Activated T-cell treated with anti-CD3 and anti-CD28 coated beads, Interleukin-2, amount 50 U/mL, for 24 hours (primary cell): Measurements from ENCODE around the gene RELT.

Source experiments
- DNase-seq: peaks from one replicate; pipeline ENCODE4 v3.0.0-alpha.2; 2020
- H3K27ac Mint-ChIP-seq: 2 replicates; pipeline ENCODE4 v1.8.0; 2020; ENCODE audit warnings: mild to moderate bottlenecking, mixed read lengths
- H3K27me3 Mint-ChIP-seq: 2 replicates; pipeline ENCODE4 v1.8.0; 2020; ENCODE audit warnings: mixed read lengths
- H3K36me3 Mint-ChIP-seq: 2 replicates; pipeline ENCODE4 v1.8.0; 2020; ENCODE audit warnings: low read depth, mixed read lengths
- H3K4me1 Mint-ChIP-seq: 2 replicates; pipeline ENCODE4 v1.8.0; 2020; ENCODE audit warnings: low read depth, mixed read lengths
- H3K4me3 Mint-ChIP-seq: 2 replicates; pipeline ENCODE4 v1.8.0; 2020; ENCODE audit warnings: mild to moderate bottlenecking, moderate library complexity, mixed read lengths
- H3K9me3 Mint-ChIP-seq: 2 replicates; pipeline ENCODE4 v1.8.0; 2020; ENCODE audit warnings: mixed read lengths

Gene RELT

GRCh38 chr11:73406131-73406530 lies 29.9 kb downstream of the RELT start:
- Mint-ChIP-seq H3K27me3 (no peaks in the 10 kb centered on the region), H3K27ac (no peak overlapping the region), H3K4me1 (no peaks in the 10 kb centered on the region), H3K4me3 (no peak overlapping the region), H3K9me3 (no peaks in the 10 kb centered on the region), H3K36me3 (peaks cover 54% of the 10 kb centered on the region)
- no peak for DNase-seq

DNA sequence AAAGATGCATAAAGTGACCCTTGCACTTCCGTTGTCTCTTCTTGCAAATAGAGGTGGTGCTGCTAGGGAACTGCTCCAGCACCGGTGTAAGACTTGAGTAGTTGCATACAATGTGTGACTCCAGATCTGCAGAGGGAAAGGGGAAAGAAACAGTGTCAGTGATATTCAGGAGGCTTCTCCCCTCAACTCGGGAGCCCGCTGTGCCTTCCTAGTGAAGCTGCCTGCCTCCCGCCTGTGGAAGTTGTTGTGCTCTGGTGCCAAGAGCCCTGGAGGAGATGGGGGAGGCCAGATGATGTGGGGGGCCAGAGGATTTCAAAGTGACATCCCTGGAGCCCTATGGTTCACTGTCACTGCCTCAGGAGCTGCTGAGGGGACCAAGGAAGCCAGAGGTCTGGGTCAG lies 30.4 kb downstream of the RELT start:
- H3K27ac Mint-ChIP-seq, result peak overlapping the region; percentile 17
- no peaks in the 10 kb centered on the region for H3K4me1 Mint-ChIP-seq
- peaks cover 52% of the 10 kb centered on the region for H3K36me3 Mint-ChIP-seq
- DNase-seq, result no peak
- no peaks in the 10 kb centered on the region for H3K27me3 Mint-ChIP-seq
- H3K9me3 Mint-ChIP-seq, result no peaks in the 10 kb centered on the region
- no peak overlapping the region for H3K4me3 Mint-ChIP-seq

GRCh38 chr11:73409431-73409830 lies 33.2 kb downstream of the RELT start:
- H3K27ac Mint-ChIP-seq, result peak overlapping the region; percentile 6

GRCh38 chr11:73410627-73411026 lies 34.4 kb downstream of the RELT start:
- DNase-seq, result no peak
- H3K27ac Mint-ChIP-seq, result peak overlapping the region; percentile 46

More at GRCh38 chr11:73409431-73409830, 33.2 kb downstream of the RELT start:
- Mint-ChIP-seq H3K4me1 (no peaks in the 10 kb centered on the region), H3K27me3 (no peaks in the 10 kb centered on the region), H3K4me3 (no peak overlapping the region), H3K36me3 (peaks cover 56% of the 10 kb centered on the region), H3K9me3 (no peaks in the 10 kb centered on the region)
- no peak for DNase-seq

GRCh38 chr11:73411031-73411430 lies 34.8 kb downstream of the RELT start:
- H3K4me3 Mint-ChIP-seq, result no peak overlapping the region
- H3K27ac Mint-ChIP-seq, result no peak overlapping the region
- no peak for DNase-seq
- no peaks in the 10 kb centered on the region for H3K9me3 Mint-ChIP-seq
- H3K4me1 Mint-ChIP-seq, result peaks cover 5% of the 10 kb centered on the region
- H3K36me3 Mint-ChIP-seq, result peaks cover 46% of the 10 kb centered on the region
- H3K27me3 Mint-ChIP-seq, result no peaks in the 10 kb centered on the region

More at GRCh38 chr11:73410627-73411026, 34.4 kb downstream of the RELT start:
- Mint-ChIP-seq H3K36me3 (peaks cover 49% of the 10 kb centered on the region), H3K27me3 (no peaks in the 10 kb centered on the region), H3K4me1 (peaks cover 5% of the 10 kb centered on the region), H3K9me3 (no peaks in the 10 kb centered on the region), H3K4me3 (no peak overlapping the region)

- Mint-ChIP-seq H3K9me3 (no peaks in the 10 kb centered on the region), H3K4me3 (no peak overlapping the region), H3K27me3 (no peaks in the 10 kb centered on the region), H3K4me1 (peaks cover 9% of the 10 kb centered on the region), H3K36me3 (peaks cover 42% of the 10 kb centered on the region), H3K27ac (no peak overlapping the region)
- no peak for DNase-seq
These were observed 36.1 kb downstream of the RELT start for GRCh38 chr11:73412308-73412707.

DNA sequence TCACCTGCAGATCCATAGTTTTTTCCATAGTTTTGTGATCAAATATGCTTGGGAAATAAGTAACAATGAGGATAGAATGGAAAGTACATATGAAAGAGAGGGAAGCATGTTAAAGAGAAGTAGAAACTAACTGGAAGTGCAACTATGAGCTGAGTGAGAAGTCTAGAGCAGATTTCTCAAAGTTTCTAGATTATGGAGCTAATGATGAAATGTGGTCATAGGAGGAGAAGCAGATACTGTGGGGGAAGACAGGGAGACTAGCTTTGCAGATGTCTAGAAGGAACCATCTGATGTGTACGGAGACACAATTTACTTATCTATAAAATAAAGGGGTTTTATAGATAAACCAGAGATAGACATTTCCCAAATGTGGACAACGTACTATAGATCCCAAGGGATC lies 37.1 kb downstream of the RELT start:
- Mint-ChIP-seq H3K4me3 (no peak overlapping the region), H3K9me3 (no peaks in the 10 kb centered on the region), H3K27me3 (no peaks in the 10 kb centered on the region), H3K4me1 (peaks cover 9% of the 10 kb centered on the region), H3K36me3 (peaks cover 38% of the 10 kb centered on the region), H3K27ac (no peak overlapping the region)
- DNase-seq, result no peak

GRCh38 chr11:73414977-73415651 lies 38.9 kb downstream of the RELT start:
- H3K27me3 Mint-ChIP-seq, result no peaks in the 10 kb centered on the region
- H3K36me3 Mint-ChIP-seq, result peaks cover 30% of the 10 kb centered on the region
- no peak overlapping the region for H3K4me3 Mint-ChIP-seq
- no peaks in the 10 kb centered on the region for H3K9me3 Mint-ChIP-seq
- H3K27ac Mint-ChIP-seq, result no peak overlapping the region
- DNase-seq, result no peak
- H3K4me1 Mint-ChIP-seq, result peaks cover 9% of the 10 kb centered on the region

- no peak for DNase-seq
- peaks cover 26% of the 10 kb centered on the region for H3K36me3 Mint-ChIP-seq
- no peaks in the 10 kb centered on the region for H3K9me3 Mint-ChIP-seq
- H3K27ac Mint-ChIP-seq, result peak overlapping the region; percentile 7
- peaks cover 9% of the 10 kb centered on the region for H3K4me1 Mint-ChIP-seq
- H3K4me3 Mint-ChIP-seq, result no peak overlapping the region
- H3K27me3 Mint-ChIP-seq, result no peaks in the 10 kb centered on the region
These were observed 39.8 kb downstream of the RELT start for GRCh38 chr11:73415854-73416615.

GRCh38 chr11:73416786-73417185 lies 40.6 kb downstream of the RELT start:
- no peak overlapping the region for H3K4me3 Mint-ChIP-seq
- no peaks in the 10 kb centered on the region for H3K27me3 Mint-ChIP-seq
- H3K4me1 Mint-ChIP-seq, result peaks cover 9% of the 10 kb centered on the region
- DNase-seq, result no peak
- H3K9me3 Mint-ChIP-seq, result no peaks in the 10 kb centered on the region
- H3K27ac Mint-ChIP-seq, result peak overlapping the region; percentile 7
- peaks cover 25% of the 10 kb centered on the region for H3K36me3 Mint-ChIP-seq

GRCh38 chr11:73420136-73420535 lies 43.9 kb downstream of the RELT start:
- H3K9me3 Mint-ChIP-seq, result no peaks in the 10 kb centered on the region
- peaks cover 19% of the 10 kb centered on the region for H3K36me3 Mint-ChIP-seq
- no peak for DNase-seq
- H3K4me3 Mint-ChIP-seq, result no peak overlapping the region
- H3K27ac Mint-ChIP-seq, result no peak overlapping the region
- no peaks in the 10 kb centered on the region for H3K27me3 Mint-ChIP-seq
- H3K4me1 Mint-ChIP-seq, result peaks cover 6% of the 10 kb centered on the region

- Mint-ChIP-seq H3K4me1 (peaks cover 1% of the 10 kb centered on the region), H3K4me3 (no peak overlapping the region), H3K36me3 (peaks cover 11% of the 10 kb centered on the region), H3K9me3 (no peaks in the 10 kb centered on the region), H3K27ac (no peak overlapping the region), H3K27me3 (no peaks in the 10 kb centered on the region)
- DNase-seq, result no peak
These were observed 46.7 kb downstream of the RELT start for GRCh38 chr11:73422886-73423285.

GRCh38 chr11:73423506-73423905 lies 47.3 kb downstream of the RELT start:
- Mint-ChIP-seq H3K27me3 (no peaks in the 10 kb centered on the region), H3K4me3 (no peak overlapping the region), H3K4me1 (peaks cover 6% of the 10 kb centered on the region), H3K27ac (no peak overlapping the region), H3K9me3 (no peaks in the 10 kb centered on the region), H3K36me3 (peaks cover 6% of the 10 kb centered on the region)
- DNase-seq, result no peak

DNA sequence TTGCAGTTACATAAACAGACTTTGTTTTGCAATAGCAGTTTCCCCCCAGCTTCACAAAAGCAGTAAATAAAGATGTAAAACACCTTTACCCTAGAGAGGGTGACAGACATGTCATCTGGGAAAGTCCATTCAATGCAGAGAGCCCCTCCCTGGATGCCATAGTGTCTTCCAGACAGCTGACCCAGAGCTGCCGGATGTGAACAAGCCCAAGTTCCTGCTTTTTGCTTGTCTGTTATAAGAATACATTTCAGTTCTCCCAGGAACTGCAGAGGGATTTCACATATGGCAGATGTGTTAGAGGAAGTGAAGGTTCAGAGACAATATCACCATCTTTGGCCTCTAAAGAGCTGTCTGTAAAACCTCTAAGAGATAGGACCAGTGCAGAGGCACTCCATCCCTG lies 48.9 kb downstream of the RELT start:
- peaks cover 8% of the 10 kb centered on the region for H3K4me1 Mint-ChIP-seq
- H3K9me3 Mint-ChIP-seq, result no peaks in the 10 kb centered on the region
- H3K27me3 Mint-ChIP-seq, result no peaks in the 10 kb centered on the region
- H3K36me3 Mint-ChIP-seq, result no peaks in the 10 kb centered on the region
- no peak for DNase-seq
- H3K27ac Mint-ChIP-seq, result no peak overlapping the region
- no peak overlapping the region for H3K4me3 Mint-ChIP-seq

- no peak overlapping the region for H3K27ac Mint-ChIP-seq
These were observed 50.1 kb downstream of the RELT start for GRCh38 chr11:73426219-73426850.

More at GRCh38 chr11:73426219-73426850, 50.1 kb downstream of the RELT start:
- no peak for DNase-seq
- no peak overlapping the region for H3K4me3 Mint-ChIP-seq
- H3K27me3 Mint-ChIP-seq, result no peaks in the 10 kb centered on the region
- H3K9me3 Mint-ChIP-seq, result no peaks in the 10 kb centered on the region
- no peaks in the 10 kb centered on the region for H3K36me3 Mint-ChIP-seq
- peaks cover 8% of the 10 kb centered on the region for H3K4me1 Mint-ChIP-seq
